Small intestine (tissue), 7 donors: ENCODE measurements around the gene MAGEA9. TPM values are rescaled to one million over a fixed set of nuclear protein-coding genes. Genes with fewer than 3 reads are reported as not detected.
"Not testable (repeated sequence)": the region's sequence is repeated elsewhere in the genome, so short reads cannot be mapped to it uniquely, and the experiment has no call there.

Experiments
- DNase-seq, 2 donors: peaks; one replicate each; pipeline versions ENCODE4 v3.0.0 to v3.0.0-alpha.2; 2013
- FAIRE-seq: peaks from 2 replicates; lab custom pipeline; 2012; peaks lifted over from hg19 to GRCh38; lab: Jason Lieb, UNC
- H3K27ac ChIP-seq, 3 donors: one replicate each; pipeline ENCODE4 v1.5.1; 2013; ENCODE audit warnings: low read length in 2 of 3, mild to moderate bottlenecking in 2 of 3, control low read depth in 1 of 3, inconsistent platforms in 1 of 3, low read depth in 1 of 3, moderate library complexity in 1 of 3
- H3K27me3 ChIP-seq, 3 donors: one replicate each; pipeline ENCODE4 v1.6.1; 2013; ENCODE audit warnings: low read length in 3 of 3, inconsistent platforms in 1 of 3; ENCODE audit not compliant: control insufficient read depth in 3 of 3, insufficient read depth in 3 of 3
- H3K36me3 ChIP-seq, 3 donors: one replicate each; pipeline ENCODE4 v1.6.1; 2013; ENCODE audit warnings: low read length in 3 of 3, inconsistent platforms in 1 of 3, low read depth in 1 of 3, mild to moderate bottlenecking in 1 of 3, moderate library complexity in 1 of 3; ENCODE audit not compliant: control insufficient read depth in 3 of 3, insufficient read depth in 2 of 3
- H3K4me1 ChIP-seq, 3 donors: one replicate each; pipeline ENCODE4 v1.6.1; 2013; ENCODE audit warnings: low read length in 2 of 3, inconsistent platforms in 1 of 3, low read depth in 1 of 3, mild to moderate bottlenecking in 1 of 3, moderate library complexity in 1 of 3; ENCODE audit not compliant: control insufficient read depth in 3 of 3, insufficient read depth in 2 of 3
- H3K4me3 ChIP-seq, 3 donors: one replicate each; pipeline ENCODE4 v1.5.1; 2013; ENCODE audit warnings: low read length in 3 of 3, control low read depth in 1 of 3, inconsistent platforms in 1 of 3, low read depth in 1 of 3, mild to moderate bottlenecking in 1 of 3, moderate library complexity in 1 of 3
- H3K9me3 ChIP-seq, 2 donors: one replicate each; pipeline ENCODE4 v1.6.1; 2013; ENCODE audit warnings: low read depth in 1 of 2, low read length in 1 of 2; ENCODE audit not compliant: control insufficient read depth in 2 of 2, insufficient read depth in 1 of 2
- WGBS, 3 donors: extraction: QIAGEN DNeasy Blood & Tissue Kit; methylation state at CpG; one replicate each; pipeline ENCODE4 v1.1.7; 2013; 5-methylcytosine and 5-hydroxymethylcytosine counted together
- polyA plus RNA-seq, 4 donors: library from polyadenylated mRNA; stranded (reverse) in 3 of 4; unstranded in 1 of 4; fragments of 200-250 nt in 3 of 4; fragments of 120-200 nt in 1 of 4; gene quantifications; one replicate each; pipeline versions ENCODE4 v1.2.1 to v1.2.3, GENCODE V29; 2013
- donor health status: healthy with polysubstance abuse.
- donor health status: control.
- donor health status: control.
- donor health status: Bipolar disorder and iron deficiency.
- donor health status: healthy.

The MAGEA9 gene
- polyA plus RNA-seq, 4 donors = not detected

DNA sequence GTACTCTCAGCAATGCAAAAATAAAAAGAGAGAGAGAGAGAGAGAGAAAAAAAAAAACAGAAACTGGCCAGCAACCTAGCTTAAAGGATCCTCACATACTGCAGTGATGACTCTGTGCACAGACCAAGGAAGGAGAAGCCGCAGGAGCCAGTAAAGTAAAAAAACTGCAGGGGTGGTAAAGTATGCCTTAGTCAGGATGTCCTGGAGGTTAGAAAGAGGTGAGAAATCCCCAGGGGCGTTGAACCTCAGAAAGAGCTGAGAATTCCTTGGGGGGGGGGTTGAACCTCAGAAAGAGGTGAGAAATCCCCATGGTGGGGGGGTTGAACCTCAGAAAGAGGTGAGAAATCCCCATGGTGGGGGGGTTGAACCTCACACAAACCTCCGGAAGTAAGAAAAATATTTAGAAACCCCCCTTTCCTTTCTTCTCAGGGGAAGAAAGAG, 48.0 kb downstream of the MAGEA9 start:
- Histone ChIP-seq H3K27me3 (no peaks in the 10 kb centered on the region), H3K4me3 (no peak overlapping the region), H3K36me3 (no peaks in the 10 kb centered on the region), H3K4me1 (no peaks in the 10 kb centered on the region), H3K27ac (no peak overlapping the region), H3K9me3 (no peaks in the 10 kb centered on the region)
- DNase-seq (no peak), FAIRE-seq (no peak)
- 21 to 63% (median 44%) methylated on average over 3 of the region's 3 CpGs for WGBS, 3 donors

DNA sequence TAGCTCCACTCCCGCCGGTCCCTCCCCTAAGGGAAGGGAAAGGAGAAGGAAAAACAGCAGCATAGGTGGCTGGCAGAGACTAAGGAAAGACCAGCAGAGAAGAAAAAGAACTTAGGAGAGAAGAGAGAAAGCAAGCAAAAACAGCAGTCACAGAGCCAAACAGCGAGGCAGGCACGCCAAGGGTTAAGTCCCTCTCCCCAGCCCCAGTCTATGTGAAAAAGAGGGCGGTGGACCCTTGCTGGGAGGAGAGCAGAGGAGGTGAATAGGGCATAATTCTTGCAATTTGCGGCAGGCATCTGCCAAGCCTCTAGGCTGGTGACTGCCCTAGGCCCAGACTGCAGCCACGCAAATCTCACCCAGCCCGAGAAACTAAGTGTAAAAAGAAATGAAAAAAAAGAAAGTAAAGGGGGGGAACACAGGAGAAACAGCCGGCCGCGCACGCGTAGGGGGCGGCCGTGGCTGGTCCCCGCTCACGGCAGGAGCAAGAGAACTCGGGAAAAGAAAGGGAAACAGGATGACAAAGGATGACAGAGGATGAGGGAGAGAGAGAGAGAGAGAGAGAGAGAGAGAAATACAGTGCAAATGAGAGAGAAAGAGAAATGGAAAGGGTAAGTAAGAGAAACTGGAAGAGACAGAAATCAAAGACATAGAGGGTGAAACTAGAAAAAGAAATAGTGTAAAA, 48.6 kb downstream of the MAGEA9 start:
- no peak overlapping the region for H3K27ac ChIP-seq
- FAIRE-seq (no peak), DNase-seq (peak in 1 of 2 donors; percentile 5)
- no peaks in the 10 kb centered on the region for H3K4me1 ChIP-seq
- H3K36me3 ChIP-seq = no peaks in the 10 kb centered on the region
- peak overlapping the region in 1 of 3 donors; percentile 25 for H3K4me3 ChIP-seq
- no peaks in the 10 kb centered on the region for H3K9me3 ChIP-seq
- 5 to 27% (median 16%) methylated on average over 18 of the region's 18 CpGs for WGBS, 3 donors
- no peaks in the 10 kb centered on the region for H3K27me3 ChIP-seq

DNA sequence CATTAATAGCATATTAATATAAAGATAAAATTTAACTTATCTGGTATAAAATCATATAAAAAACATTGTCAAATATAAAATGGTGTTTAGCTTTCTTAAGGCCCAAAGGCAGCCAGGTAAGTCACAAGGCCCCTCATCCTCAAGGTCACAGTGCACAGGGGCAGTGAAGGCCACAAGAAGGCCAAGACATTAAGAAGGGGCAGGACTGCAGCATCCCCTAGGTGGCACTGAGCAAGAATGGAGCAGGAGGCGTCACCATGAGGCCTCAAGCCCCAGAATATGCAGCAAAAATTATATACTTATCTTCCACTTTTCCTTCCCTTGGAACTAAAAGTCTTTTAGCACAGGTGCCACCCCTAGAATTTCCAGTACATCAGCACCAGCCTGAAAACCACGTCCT, 49.7 kb downstream of the MAGEA9 start:
- Histone ChIP-seq H3K4me3 (no peak overlapping the region), H3K36me3 (no peaks in the 10 kb centered on the region), H3K27ac (no peak overlapping the region), H3K4me1 (no peaks in the 10 kb centered on the region), H3K27me3 (no peaks in the 10 kb centered on the region), H3K9me3 (no peaks in the 10 kb centered on the region)
- DNase-seq = no peak
- WGBS, 3 donors = 68 to 85% (median 74%) methylated on average over 2 of the region's 2 CpGs
- no peak for FAIRE-seq

DNA sequence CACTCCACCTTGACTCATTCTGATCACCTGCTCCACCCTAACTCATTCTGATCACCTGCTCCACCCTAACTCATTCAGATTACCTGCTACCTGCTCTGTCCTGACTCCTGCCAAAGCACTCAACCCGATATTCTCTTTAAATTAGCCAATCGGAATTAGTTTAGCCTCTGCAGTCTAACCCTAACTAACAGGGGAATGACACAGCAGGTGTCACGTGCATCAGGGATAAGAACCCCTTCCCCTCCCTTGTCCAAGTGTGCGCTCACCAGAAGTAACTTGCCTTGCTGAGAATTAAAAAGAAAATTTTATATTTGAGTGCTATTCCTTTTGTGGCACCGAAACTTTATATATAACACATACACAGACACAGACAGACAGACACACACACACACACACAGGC, 55.0 kb downstream of the MAGEA9 start:
- not testable (repeated sequence) for H3K27me3 ChIP-seq, FAIRE-seq, DNase-seq, H3K4me1 ChIP-seq, H3K9me3 ChIP-seq, H3K27ac ChIP-seq, H3K4me3 ChIP-seq, H3K36me3 ChIP-seq
- 62 to 64% (median 63%) methylated on average over 5 of the region's 5 CpGs for WGBS, 3 donors

DNA sequence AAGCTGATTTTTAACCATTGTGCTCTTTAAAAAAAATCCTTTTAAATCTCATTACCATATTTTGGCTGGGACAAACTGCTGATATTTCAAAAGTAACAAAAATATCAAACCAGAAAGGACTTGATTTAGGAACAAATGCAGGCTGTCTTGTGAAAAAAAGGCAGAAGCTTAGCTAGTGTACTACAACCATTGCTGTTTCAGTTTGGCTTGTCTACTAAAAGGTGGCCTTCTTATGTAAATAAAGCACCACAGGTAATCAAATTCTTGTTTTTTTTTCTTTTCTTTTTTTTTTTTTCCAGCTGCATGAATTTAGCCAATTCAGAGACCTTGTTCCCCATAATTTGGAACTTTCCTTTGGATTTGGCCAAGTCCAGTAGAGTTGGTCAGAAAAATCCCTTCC, 55.4 kb downstream of the MAGEA9 start:
- H3K36me3 ChIP-seq = no peaks in the 10 kb centered on the region
- no peaks in the 10 kb centered on the region for H3K9me3 ChIP-seq
- no peaks in the 10 kb centered on the region for H3K4me1 ChIP-seq
- FAIRE-seq (no peak), DNase-seq (no peak)
- H3K4me3 ChIP-seq = no peak overlapping the region
- H3K27ac ChIP-seq = no peak overlapping the region
- no peaks in the 10 kb centered on the region for H3K27me3 ChIP-seq

Other genes starting within 250 kb of the MAGEA9 start
- 10 to 100 TPM; 18.2 to 30.6 (median 25.2) TPM for gene EOLA1, start 240.9 kb upstream of the MAGEA9 start, polyA plus RNA-seq
- gene HSFX3, start 232.0 kb upstream of the MAGEA9 start, polyA plus RNA-seq = not detected
- gene MAGEA9B, start 194.5 kb upstream of the MAGEA9 start, polyA plus RNA-seq = under 1 TPM in 1 of 4 donors, not detected in 3; 0.06 TPM
- 1 to 10 TPM in 1 of 4 donors, under 1 TPM in 2, not detected in 1; 0.21 to 1.6 (median 0.49) TPM for gene HSFX2, start 186.6 kb upstream of the MAGEA9 start, polyA plus RNA-seq
- gene TMEM185A, start 150.1 kb upstream of the MAGEA9 start, polyA plus RNA-seq = 10 to 100 TPM in 2 of 4 donors, 1 to 10 TPM in 2; 5.4 to 32.1 (median 9.7) TPM
- not detected for gene MAGEA11, start 69.9 kb upstream of the MAGEA9 start, polyA plus RNA-seq
- gene HSFX1, start 7.9 kb upstream of the MAGEA9 start, polyA plus RNA-seq = 1 to 10 TPM in 1 of 4 donors, under 1 TPM in 1, not detected in 2; 0.37 to 3.2 TPM
- under 1 TPM in 1 of 4 donors, not detected in 3; 0.10 TPM for gene MAGEA8, start 99.3 kb downstream of the MAGEA9 start, polyA plus RNA-seq
- under 1 TPM in 1 of 4 donors, not detected in 3; 0.06 TPM for gene HSFX4, start 147.6 kb downstream of the MAGEA9 start, polyA plus RNA-seq
- 10 to 100 TPM; 22.6 to 31.6 (median 25.2) TPM for gene EOLA2, start 156.6 kb downstream of the MAGEA9 start, polyA plus RNA-seq